Stromal cell of bone marrow (primary cell): ENCODE results near the gene KRTAP9-6.
A peak's percentile ranks its signal among the peaks of the same experiment; 100 is the strongest.
"Not testable (repeated sequence)": the region's sequence is repeated elsewhere in the genome, so short reads cannot be mapped to it uniquely, and the experiment has no call there.

Experiments
- DNase-seq: peaks from one replicate; pipeline ENCODE4 v3.0.0-alpha.2; 2012; ENCODE audit warnings: low read depth

KRTAP9-6 gene

GRCh38 chr17:41271323-41271722 lies 6.1 kb downstream of the KRTAP9-6 start:
- not testable (repeated sequence) for DNase-seq

GRCh38 chr17:41271858-41272257 lies 6.7 kb downstream of the KRTAP9-6 start:
- DNase-seq: no peak

GRCh38 chr17:41275648-41276190 lies 10.5 kb downstream of the KRTAP9-6 start, which contains the start of gene KRTAP9-7:
Gene KRTAP9-7 (plus strand): TSS chr17:41275698. CDS start chr17:41275698, 0 bp downstream.
- not testable (repeated sequence) for DNase-seq

GRCh38 chr17:41278176-41278955 lies 13.2 kb downstream of the KRTAP9-6 start:
- DNase-seq: no peak

GRCh38 chr17:41284043-41284442 lies 18.9 kb downstream of the KRTAP9-6 start:
- DNase-seq: no peak

- DNase-seq: no peak
These were observed 19.4 kb downstream of the KRTAP9-6 start for GRCh38 chr17:41284546-41284945.

GRCh38 chr17:41287050-41287449 lies 21.9 kb downstream of the KRTAP9-6 start:
- DNase-seq: no peak

- no peak for DNase-seq
These were observed 28.8 kb downstream of the KRTAP9-6 start for GRCh38 chr17:41294016-41294415.

GRCh38 chr17:41296846-41297245 lies 31.7 kb downstream of the KRTAP9-6 start:
- DNase-seq: no peak

GRCh38 chr17:41298458-41299135 lies 33.4 kb downstream of the KRTAP9-6 start:
- DNase-seq: no peak

GRCh38 chr17:41301204-41301790 lies 36.1 kb downstream of the KRTAP9-6 start:
- DNase-seq: no peak

GRCh38 chr17:41301916-41302901 lies 37.0 kb downstream of the KRTAP9-6 start, which contains the start of gene KRTAP29-1:
Gene KRTAP29-1 (minus strand): TSS chr17:41302851. CDS start chr17:41302851, 0 bp downstream.
- DNase-seq: no peak

- DNase-seq: no peak
These were observed 37.8 kb downstream of the KRTAP9-6 start for GRCh38 chr17:41302981-41303380.

GRCh38 chr17:41304091-41304490 lies 38.9 kb downstream of the KRTAP9-6 start:
- no peak for DNase-seq

GRCh38 chr17:41307647-41308046 lies 42.5 kb downstream of the KRTAP9-6 start:
- DNase-seq: peak; percentile 9

- no peak for DNase-seq
These were observed 43.2 kb downstream of the KRTAP9-6 start for GRCh38 chr17:41308251-41308917.

GRCh38 chr17:41308918-41309359 lies 43.8 kb downstream of the KRTAP9-6 start, which contains the start of gene KRTAP16-1:
Gene KRTAP16-1 (minus strand): TSS chr17:41309309. CDS start chr17:41309253, 56 bp downstream.
- no peak for DNase-seq

- no peak for DNase-seq
These were observed 45.9 kb downstream of the KRTAP9-6 start for GRCh38 chr17:41311111-41311510.

- no peak for DNase-seq
These were observed 50.1 kb downstream of the KRTAP9-6 start, which contains the start of gene KRTAP17-1 for GRCh38 chr17:41315204-41315794. Gene KRTAP17-1 (minus strand): TSS chr17:41315710. CDS start chr17:41315650, 60 bp downstream.
